ENCODE data around the gene TMEM205. TPM values are rescaled to one million over a fixed set of nuclear protein-coding genes. Genes with fewer than 3 reads are reported as not detected.

The TMEM205 gene
- total RNA-seq, 1 donor from 2014 or later, result 52.7 TPM

DNA sequence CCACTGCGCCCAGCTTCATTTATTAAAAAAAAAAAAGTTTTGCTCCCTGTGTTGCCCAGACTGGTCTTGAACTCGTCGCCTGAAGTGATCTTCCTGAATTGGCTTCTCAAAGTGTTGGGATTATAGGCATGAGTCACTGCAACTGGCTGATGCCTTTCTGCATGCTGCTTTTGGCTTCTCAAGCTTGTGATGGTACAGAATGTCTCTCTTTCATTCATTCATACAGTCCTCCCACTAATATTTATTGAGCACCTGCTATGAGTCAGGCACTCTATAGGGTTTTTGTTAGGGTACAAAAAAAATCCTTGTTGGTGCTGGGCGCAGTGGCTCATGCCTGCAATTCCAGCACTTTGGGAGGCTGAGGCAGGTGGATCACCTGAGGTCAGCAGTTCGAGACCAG, 41.1 kb downstream of the TMEM205 start:
- Histone ChIP-seq H3K4me1 (ENCODE audit: control insufficient read depth in 3 of 3, insufficient read depth in 3 of 3, low read length in 3 of 3) (no peaks in the 10 kb centered on the region), H3K36me3 (ENCODE audit: control insufficient read depth in 3 of 3, insufficient read depth in 3 of 3, low read length in 3 of 3) (no peaks in the 10 kb centered on the region), H3K9ac (ENCODE audit: low read depth in 1 of 3, low read length in 3 of 3) (no peak overlapping the region), H3K27ac (ENCODE audit: low read depth, low read length) (no peak overlapping the region), H3K27me3 (ENCODE audit: control insufficient read depth in 3 of 3, insufficient read depth in 3 of 3, low read length in 3 of 3) (peaks cover 0 to 9% (median 8%) of the 10 kb centered on the region in 3 donors), H3K9me3 (ENCODE audit: control insufficient read depth in 3 of 3, low read length in 3 of 3) (no peaks in the 10 kb centered on the region), H3K4me3 (ENCODE audit: low read length in 3 of 3) (no peak overlapping the region)

DNA sequence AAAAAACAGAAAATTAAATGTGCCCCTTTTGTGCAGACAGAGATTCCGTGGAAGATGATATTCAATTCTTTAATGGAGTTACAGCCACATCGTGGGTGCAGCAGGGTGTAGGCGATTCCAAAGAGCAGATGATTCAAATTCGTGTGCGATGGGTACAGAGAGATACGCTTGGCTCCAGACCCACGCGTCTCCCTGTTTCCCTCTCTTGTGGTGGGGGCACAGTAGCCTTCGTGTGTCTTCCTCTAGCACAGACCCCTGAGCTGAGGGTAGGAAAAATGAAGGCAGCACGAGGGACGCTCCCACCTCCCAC, 45.3 kb downstream of the TMEM205 start:
- Histone ChIP-seq H3K9ac (ENCODE audit: low read depth in 1 of 3, low read length in 3 of 3) (no peak overlapping the region), H3K4me3 (ENCODE audit: low read length in 3 of 3) (no peak overlapping the region), H3K27me3 (ENCODE audit: control insufficient read depth in 3 of 3, insufficient read depth in 3 of 3, low read length in 3 of 3) (peaks cover 3 to 9% (median 7%) of the 10 kb centered on the region in 3 donors), H3K9me3 (ENCODE audit: control insufficient read depth in 3 of 3, low read length in 3 of 3) (no peaks in the 10 kb centered on the region), H3K4me1 (ENCODE audit: control insufficient read depth in 3 of 3, insufficient read depth in 3 of 3, low read length in 3 of 3) (no peaks in the 10 kb centered on the region), H3K27ac (ENCODE audit: low read depth, low read length) (no peak overlapping the region), H3K36me3 (ENCODE audit: control insufficient read depth in 3 of 3, insufficient read depth in 3 of 3, low read length in 3 of 3) (no peaks in the 10 kb centered on the region)

DNA sequence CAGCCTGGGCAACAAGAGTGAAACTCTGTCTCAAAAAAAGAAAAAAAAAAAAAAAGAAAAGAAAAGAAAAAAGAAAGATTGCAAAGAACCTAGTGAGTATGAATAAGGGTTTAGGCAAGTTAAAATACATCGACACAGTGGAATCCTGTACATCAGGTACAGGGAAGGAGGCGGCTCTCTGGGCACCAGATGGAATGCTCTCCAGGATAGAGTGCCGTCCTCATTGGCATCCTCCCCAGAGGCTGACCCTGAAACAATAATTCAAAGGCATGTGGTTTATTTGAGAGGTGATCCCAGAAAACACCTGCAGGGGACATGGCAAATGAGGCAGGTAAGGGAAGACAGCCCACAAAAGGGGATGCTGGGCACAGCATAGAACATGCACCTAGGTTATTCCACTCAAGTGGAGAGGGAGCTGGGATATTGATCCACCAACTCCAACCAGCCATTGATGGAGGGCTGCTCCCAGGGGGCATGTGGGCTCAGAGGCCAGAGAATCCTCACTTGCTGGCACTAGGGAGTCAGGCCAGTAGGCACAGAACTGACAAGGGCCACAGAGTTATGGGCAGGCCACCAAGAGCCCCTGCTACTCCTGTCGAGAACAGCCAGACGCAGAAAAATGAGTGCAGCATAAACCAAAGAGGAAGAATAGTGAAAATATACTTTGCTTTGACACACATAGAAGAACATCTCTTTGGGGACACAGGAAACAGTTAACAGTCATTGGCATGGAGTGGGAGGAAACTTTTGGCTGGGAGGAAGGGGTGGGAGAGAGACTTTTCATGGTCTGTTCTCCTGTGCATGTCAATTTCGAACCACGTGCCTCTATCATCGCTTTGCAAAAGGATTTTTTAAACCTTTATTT, 45.9 kb downstream of the TMEM205 start:
- Histone ChIP-seq H3K4me1 (ENCODE audit: control insufficient read depth in 3 of 3, insufficient read depth in 3 of 3, low read length in 3 of 3) (no peaks in the 10 kb centered on the region), H3K4me3 (ENCODE audit: low read length in 3 of 3) (no peak overlapping the region), H3K27me3 (ENCODE audit: control insufficient read depth in 3 of 3, insufficient read depth in 3 of 3, low read length in 3 of 3) (peaks cover 7 to 9% (median 8%) of the 10 kb centered on the region in 3 donors), H3K36me3 (ENCODE audit: control insufficient read depth in 3 of 3, insufficient read depth in 3 of 3, low read length in 3 of 3) (no peaks in the 10 kb centered on the region), H3K27ac (ENCODE audit: low read depth, low read length) (no peak overlapping the region), H3K9me3 (ENCODE audit: control insufficient read depth in 3 of 3, low read length in 3 of 3) (no peaks in the 10 kb centered on the region), H3K9ac (ENCODE audit: low read depth in 1 of 3, low read length in 3 of 3) (no peak overlapping the region)

DNA sequence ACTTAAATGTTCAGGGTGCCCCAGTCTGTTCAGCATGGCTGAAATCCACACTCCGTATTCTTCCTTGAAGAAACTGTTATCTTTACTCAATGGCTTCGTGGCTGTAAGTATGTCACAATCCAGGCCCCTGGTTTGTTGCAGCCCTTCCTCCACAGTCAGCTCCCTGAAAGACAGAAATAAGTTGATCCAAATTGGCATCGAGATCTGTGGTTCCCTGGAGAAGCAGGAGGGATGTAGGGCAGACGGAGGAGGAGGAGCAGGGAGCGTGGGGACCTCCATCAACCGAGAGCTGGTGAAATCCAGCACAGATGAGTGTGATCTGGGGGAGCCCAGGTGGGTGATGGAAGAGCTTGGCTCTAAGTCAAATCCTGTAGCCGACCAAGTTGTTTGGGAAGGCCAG, 49.8 kb downstream of the TMEM205 start:
- Histone ChIP-seq H3K36me3 (ENCODE audit: control insufficient read depth in 3 of 3, insufficient read depth in 3 of 3, low read length in 3 of 3) (no peaks in the 10 kb centered on the region), H3K4me3 (ENCODE audit: low read length in 3 of 3) (no peak overlapping the region), H3K9ac (ENCODE audit: low read depth in 1 of 3, low read length in 3 of 3) (no peak overlapping the region), H3K27ac (ENCODE audit: low read depth, low read length) (no peak overlapping the region), H3K4me1 (ENCODE audit: control insufficient read depth in 3 of 3, insufficient read depth in 3 of 3, low read length in 3 of 3) (peaks cover 0 to 3% (median 2%) of the 10 kb centered on the region in 3 donors), H3K9me3 (ENCODE audit: control insufficient read depth in 3 of 3, low read length in 3 of 3) (no peaks in the 10 kb centered on the region), H3K27me3 (ENCODE audit: control insufficient read depth in 3 of 3, insufficient read depth in 3 of 3, low read length in 3 of 3) (peaks cover 4 to 16% (median 15%) of the 10 kb centered on the region in 3 donors)

DNA sequence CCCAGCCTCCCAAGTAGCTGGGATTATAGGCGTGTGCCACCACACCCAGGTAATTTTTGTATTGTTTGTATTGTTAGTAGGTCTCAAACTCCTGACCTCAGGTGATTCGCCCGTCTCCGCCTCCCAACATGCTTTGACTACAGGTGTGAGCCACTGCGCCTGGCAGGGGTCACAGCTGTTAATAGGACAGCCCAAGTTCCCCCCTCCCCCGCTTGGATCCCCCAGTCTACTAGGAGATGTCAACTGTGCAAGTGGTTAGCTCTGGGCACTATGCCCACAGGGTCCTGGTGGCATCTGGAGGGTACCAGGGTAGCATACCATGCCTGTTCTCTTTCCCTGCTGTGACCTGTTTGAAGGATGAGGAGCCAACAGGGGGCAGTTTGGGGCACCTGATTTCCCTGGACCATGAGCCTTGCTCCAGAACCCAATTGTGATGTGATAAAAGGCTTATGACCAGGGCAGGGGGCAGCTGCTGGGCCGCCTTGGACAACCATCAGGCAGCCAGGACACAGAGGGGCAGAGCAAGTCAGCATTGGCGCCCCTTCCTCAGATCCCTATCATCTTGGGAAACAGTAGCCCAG, 50.3 kb downstream of the TMEM205 start, which contains the start of gene TSPAN16:
Gene TSPAN16 (plus strand): TSS at position 496 of the 581 bp plus-strand sequence. CDS start 138 bp downstream, outside the sequence.
- Histone ChIP-seq H3K27ac (ENCODE audit: low read depth, low read length) (no peak within 1 kb of the TSS), H3K9ac (ENCODE audit: low read depth in 1 of 3, low read length in 3 of 3) (no peak within 1 kb of the TSS), H3K9me3 (ENCODE audit: control insufficient read depth in 3 of 3, low read length in 3 of 3) (no peaks in the 10 kb centered on the region), H3K4me1 (ENCODE audit: control insufficient read depth in 3 of 3, insufficient read depth in 3 of 3, low read length in 3 of 3) (peaks cover 0 to 3% (median 2%) of the 10 kb centered on the region in 3 donors), H3K4me3 (ENCODE audit: low read length in 3 of 3) (no peak within 1 kb of the TSS), H3K36me3 (ENCODE audit: control insufficient read depth in 3 of 3, insufficient read depth in 3 of 3, low read length in 3 of 3) (no peaks in the 10 kb centered on the region), H3K27me3 (ENCODE audit: control insufficient read depth in 3 of 3, insufficient read depth in 3 of 3, low read length in 3 of 3) (peaks cover 4 to 18% (median 15%) of the 10 kb centered on the region in 3 donors)

DNA sequence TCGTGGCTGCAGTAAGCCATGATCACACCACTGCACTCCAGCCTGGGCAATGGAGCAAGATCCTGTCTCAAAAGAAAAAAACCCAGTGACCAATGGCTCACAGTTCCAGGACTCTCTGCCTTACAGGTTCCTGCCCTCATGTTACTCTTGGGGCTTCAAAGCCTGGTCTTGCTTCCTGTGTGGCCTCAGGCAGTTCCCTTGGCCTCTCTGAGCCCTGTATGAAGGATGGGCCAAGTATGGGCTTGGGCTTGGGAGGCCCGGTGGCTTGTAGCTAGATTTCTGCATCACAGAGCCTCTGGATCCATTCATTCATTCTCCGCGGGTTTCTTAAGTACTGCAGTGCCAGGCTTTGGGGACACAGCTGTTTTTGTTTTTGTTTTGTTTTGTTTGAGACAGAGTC, 50.9 kb downstream of the TMEM205 start:
- H3K27ac ChIP-seq (ENCODE audit: low read depth, low read length), result no peak overlapping the region
- no peak overlapping the region for H3K9ac ChIP-seq (ENCODE audit: low read depth in 1 of 3, low read length in 3 of 3)

DNA sequence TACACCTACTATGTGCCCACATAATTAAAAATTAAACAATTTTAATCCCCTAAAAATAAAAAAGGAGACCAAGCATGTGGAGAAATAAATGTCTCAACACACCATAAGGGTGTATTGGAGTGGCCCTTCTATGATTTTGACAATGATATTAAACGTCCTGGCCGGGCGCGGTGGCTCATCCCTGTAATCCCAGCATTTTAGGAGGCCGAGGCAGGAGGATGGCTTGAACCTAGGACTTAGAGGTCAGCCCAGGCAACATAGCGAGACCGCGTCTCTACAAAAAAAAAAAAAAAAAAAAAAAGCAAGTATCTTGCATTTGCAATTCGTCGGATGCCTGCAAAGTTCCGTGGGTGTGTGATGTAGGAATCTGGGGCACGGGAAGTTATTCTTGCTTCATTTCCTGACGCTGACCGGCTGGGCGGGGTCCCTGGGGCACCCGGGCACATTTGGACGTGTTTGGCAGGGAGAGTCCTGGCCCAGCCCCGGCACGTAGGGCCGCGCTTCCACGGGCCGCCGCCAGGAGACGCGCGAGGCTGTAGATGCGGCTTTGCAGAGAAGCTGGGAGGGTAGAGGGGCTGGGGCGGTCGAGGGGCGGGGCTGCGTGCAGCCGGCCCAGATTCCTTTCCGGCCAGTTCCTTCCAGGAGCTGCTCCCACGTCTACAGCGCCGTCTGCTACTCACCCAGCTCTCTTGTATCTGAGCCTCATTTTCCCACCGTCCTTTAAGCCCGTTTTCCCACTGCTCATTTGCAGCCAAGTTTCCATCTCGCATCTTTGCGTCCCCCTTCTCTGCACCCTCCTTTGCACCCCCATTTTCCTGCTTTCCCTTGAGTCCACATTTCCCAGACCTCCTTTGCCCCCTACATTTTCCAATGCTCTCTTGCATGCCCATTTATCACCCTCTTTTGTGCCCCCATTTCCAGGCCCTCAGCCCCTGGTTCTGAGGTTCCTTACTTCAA, 52.4 kb downstream of the TMEM205 start:
- Histone ChIP-seq H3K4me3 (ENCODE audit: low read length in 3 of 3) (peak overlapping the region; percentile 19 to 60 (median 43)), H3K9me3 (ENCODE audit: control insufficient read depth in 3 of 3, low read length in 3 of 3) (no peaks in the 10 kb centered on the region), H3K36me3 (ENCODE audit: control insufficient read depth in 3 of 3, insufficient read depth in 3 of 3, low read length in 3 of 3) (no peaks in the 10 kb centered on the region), H3K27me3 (ENCODE audit: control insufficient read depth in 3 of 3, insufficient read depth in 3 of 3, low read length in 3 of 3) (peaks cover 0 to 19% (median 15%) of the 10 kb centered on the region in 3 donors), H3K9ac (ENCODE audit: low read depth in 1 of 3, low read length in 3 of 3) (peak overlapping the region in 1 of 3 donors; percentile 41), H3K4me1 (ENCODE audit: control insufficient read depth in 3 of 3, insufficient read depth in 3 of 3, low read length in 3 of 3) (peaks cover 0 to 3% (median 2%) of the 10 kb centered on the region in 3 donors), H3K27ac (ENCODE audit: low read depth, low read length) (no peak overlapping the region)

More for the DNA sequence above, 50.9 kb downstream of the TMEM205 start:
- H3K9me3 ChIP-seq (ENCODE audit: control insufficient read depth in 3 of 3, low read length in 3 of 3), result no peaks in the 10 kb centered on the region
- peaks cover 4 to 19% (median 15%) of the 10 kb centered on the region in 3 donors for H3K27me3 ChIP-seq (ENCODE audit: control insufficient read depth in 3 of 3, insufficient read depth in 3 of 3, low read length in 3 of 3)
- peaks cover 0 to 3% (median 2%) of the 10 kb centered on the region in 3 donors for H3K4me1 ChIP-seq (ENCODE audit: control insufficient read depth in 3 of 3, insufficient read depth in 3 of 3, low read length in 3 of 3)
- H3K36me3 ChIP-seq (ENCODE audit: control insufficient read depth in 3 of 3, insufficient read depth in 3 of 3, low read length in 3 of 3), result no peaks in the 10 kb centered on the region
- no peak overlapping the region for H3K4me3 ChIP-seq (ENCODE audit: low read length in 3 of 3)

Other genes with a start within 250 kb of the TMEM205 start
- 12.0 TPM for gene SPC24, start 190.5 kb downstream of the TMEM205 start, total RNA-seq
- gene KANK2, start 148.7 kb downstream of the TMEM205 start, total RNA-seq, result 53.2 TPM
- gene ANGPTL8, start 106.6 kb downstream of the TMEM205 start, total RNA-seq, result 3.1 TPM
- gene DOCK6, start 83.7 kb downstream of the TMEM205 start, total RNA-seq, result 16.2 TPM
- not detected for gene TSPAN16, start 50.1 kb downstream of the TMEM205 start, total RNA-seq
- gene RAB3D, start 6.6 kb downstream of the TMEM205 start, total RNA-seq, result 9.9 TPM
- gene CCDC159, start 251 bp upstream of the TMEM205 start, total RNA-seq, result 7.8 TPM
- 4.7 TPM for gene PLPPR2, start 9.2 kb upstream of the TMEM205 start, total RNA-seq
- gene SWSAP1, start 28.4 kb upstream of the TMEM205 start, total RNA-seq, result 0.52 TPM
- 2.1 TPM for gene EPOR, start 38.0 kb upstream of the TMEM205 start, total RNA-seq
- not detected for gene RGL3, start 73.0 kb upstream of the TMEM205 start, total RNA-seq
- not detected for gene ODAD3, start 88.9 kb upstream of the TMEM205 start, total RNA-seq
- gene PRKCSH, start 89.4 kb upstream of the TMEM205 start, total RNA-seq, result 67.8 TPM
- not detected for gene ELAVL3, start 134.8 kb upstream of the TMEM205 start, total RNA-seq
- 5.7 TPM for gene ZNF653, start 159.6 kb upstream of the TMEM205 start, total RNA-seq
- gene ECSIT, start 182.9 kb upstream of the TMEM205 start, total RNA-seq, result 43.8 TPM
- 28.7 TPM for gene CNN1, start 192.6 kb upstream of the TMEM205 start, total RNA-seq
- 16.2 TPM for gene ELOF1, start 213.0 kb upstream of the TMEM205 start, total RNA-seq
- gene ACP5, start 231.4 kb upstream of the TMEM205 start, total RNA-seq, result 3.7 TPM